H1 (cell line): ENCODE data around the gene GBP2.
"Not testable (repeated sequence)": the region's sequence is repeated elsewhere in the genome, so short reads cannot be mapped to it uniquely, and the experiment has no call there.

Source experiments
- ATF2 ChIP-seq: IDR thresholded peaks from 2 replicates; pipeline ENCODE4 v1.6.1; 2012; ENCODE audit warnings: low read length, inconsistent platforms
- CTCF ChIP-seq, 3 experiments: IDR thresholded peaks; 1 replicate in 2 of 3; 2 replicates in 1 of 3; pipeline versions ENCODE4 v1.5.1 to v1.6.1; 2011; ENCODE audit warnings: low read length in 3 of 3, mild to moderate bottlenecking in 3 of 3, inconsistent platforms in 2 of 3, low read depth in 1 of 3, moderate library complexity in 1 of 3; ENCODE audit not compliant: insufficient read depth in 1 of 3; ENCODE audit errors: control extremely low read depth in 1 of 3
- MAX ChIP-seq: IDR thresholded peaks from 2 replicates; pipeline ENCODE4 v1.6.1; 2012; ENCODE audit warnings: inconsistent platforms
- NRF1 ChIP-seq: IDR thresholded peaks from 2 replicates; pipeline ENCODE4 v1.6.1; 2011; ENCODE audit warnings: mild to moderate bottlenecking, low read depth, low read length, improper control_type of control experiment
- POLR2A ChIP-seq, 2 experiments: IDR thresholded peaks; 1 replicate in 1 of 2; 2 replicates in 1 of 2; pipeline ENCODE4 v1.6.1; 2011; ENCODE audit warnings: low read depth in 2 of 2, low read length in 2 of 2, mild to moderate bottlenecking in 2 of 2; ENCODE audit errors: control extremely low read depth in 1 of 2
- TAF7 ChIP-seq: optimal IDR thresholded peaks from 2 replicates; pipeline ENCODE3; 2011; ENCODE audit warnings: low read depth, mild to moderate bottlenecking, inconsistent platforms, low read length, moderate library complexity, borderline replicate concordance
- USF2 ChIP-seq: IDR thresholded peaks from 2 replicates; pipeline ENCODE4 v1.6.1; 2011; ENCODE audit warnings: low read length, improper control_type of control experiment
- YY1 ChIP-seq: IDR thresholded peaks from 2 replicates; pipeline ENCODE4 v1.6.1; 2011; ENCODE audit warnings: low read depth, mild to moderate bottlenecking, low read length

GRCh38 chr1:89080068-89080467 lies 45.8 kb downstream of the GBP2 start:
- not testable (repeated sequence) for TF ChIP-seq MAX; USF2; NRF1; CTCF (IDR thresholded peaks at IDR 0.05; ENCODE audit: control extremely low read depth in 1 of 3, insufficient read depth in 1 of 3, low read depth in 1 of 3, low read length in 3 of 3); POLR2A (IDR thresholded peaks at IDR 0.05; ENCODE audit: control extremely low read depth in 1 of 2, low read depth in 2 of 2, low read length in 2 of 2); ATF2; TAF7; YY1
